HT-29 (cell line): ENCODE data around the gene ATP2A1. TPM values are rescaled to one million over a fixed set of nuclear protein-coding genes. Genes with fewer than 3 reads are reported as not detected.
"Not testable (repeated sequence)": the region's sequence is repeated elsewhere in the genome, so short reads cannot be mapped to it uniquely, and the experiment has no call there.

ENCODE experiments used
- DNase-seq: peaks from one replicate; pipeline ENCODE4 v3.0.0-alpha.2; 2015; ENCODE audit warnings: low spot score
- total RNA-seq: library from RNA; depleted of rRNA; stranded (reverse); fragments of >200 nt; shearing (Covaris generic); gene quantifications from 2 replicates; pipeline ENCODE4 v1.2.3, GENCODE V29; 2014

The ATP2A1 gene
- total RNA-seq, 1 experiment from 2014 or later, result 2.6 TPM

GRCh38 chr16:28881565-28881964, 3.3 kb downstream of the ATP2A1 start:
- DNase-seq, result not testable (repeated sequence)

GRCh38 chr16:28882551-28883160, 4.4 kb downstream of the ATP2A1 start:
- DNase-seq, result no peak

- no peak for DNase-seq
These were observed 5.1 kb downstream of the ATP2A1 start for GRCh38 chr16:28883221-28883996.

GRCh38 chr16:28884045-28884444, 5.8 kb downstream of the ATP2A1 start:
- no peak for DNase-seq

- DNase-seq, result no peak
These were observed 8.7 kb downstream of the ATP2A1 start for GRCh38 chr16:28886945-28887344.

- not testable (repeated sequence) for DNase-seq
These were observed 12.1 kb downstream of the ATP2A1 start for GRCh38 chr16:28890355-28890754.

GRCh38 chr16:28891964-28892890, 13.9 kb downstream of the ATP2A1 start:
- no peak for DNase-seq

GRCh38 chr16:28893291-28893690, 15.0 kb downstream of the ATP2A1 start:
- no peak for DNase-seq

- DNase-seq, result no peak
These were observed 17.3 kb downstream of the ATP2A1 start for GRCh38 chr16:28895609-28896008.

- DNase-seq, result no peak
These were observed 19.5 kb downstream of the ATP2A1 start for GRCh38 chr16:28897826-28898225.

- DNase-seq, result no peak
These were observed 20.0 kb downstream of the ATP2A1 start for GRCh38 chr16:28898266-28898665.

- no peak for DNase-seq
These were observed 20.7 kb downstream of the ATP2A1 start for GRCh38 chr16:28898942-28899341.

GRCh38 chr16:28899882-28900590, 21.7 kb downstream of the ATP2A1 start:
- no peak for DNase-seq

- DNase-seq, result no peak
These were observed 22.3 kb downstream of the ATP2A1 start for GRCh38 chr16:28900601-28901000.

GRCh38 chr16:28901862-28902261, 23.6 kb downstream of the ATP2A1 start:
- no peak for DNase-seq

GRCh38 chr16:28902909-28903308, 24.6 kb downstream of the ATP2A1 start:
- DNase-seq, result no peak

- DNase-seq, result no peak
These were observed 25.2 kb downstream of the ATP2A1 start for GRCh38 chr16:28903344-28904042.

GRCh38 chr16:28904363-28904762, 26.1 kb downstream of the ATP2A1 start:
- DNase-seq, result no peak

GRCh38 chr16:28904828-28905227, 26.5 kb downstream of the ATP2A1 start:
- DNase-seq, result no peak

GRCh38 chr16:28905229-28905754, 27.0 kb downstream of the ATP2A1 start:
- DNase-seq, result no peak
